ENCODE results near the gene HECTD4.
A peak's percentile ranks its signal among the peaks of the same experiment; 100 is the strongest.

HECTD4 gene

GRCh38 chr12:112322441-112322840, 59.8 kb downstream of the HECTD4 start:
- no peak for DNase-seq (ENCODE audit: low read depth in 2 of 2)

- no peak for DNase-seq (ENCODE audit: low read depth in 2 of 2)
Measured at GRCh38 chr12:112321245-112321644, 61.0 kb downstream of the HECTD4 start.

GRCh38 chr12:112319395-112319794, 62.8 kb downstream of the HECTD4 start:
- no peak for DNase-seq (ENCODE audit: low read depth in 2 of 2)

- DNase-seq (ENCODE audit: low read depth in 2 of 2): no peak
Measured at GRCh38 chr12:112317481-112317880, 64.8 kb downstream of the HECTD4 start.

- DNase-seq (ENCODE audit: low read depth in 2 of 2): no peak
Measured at GRCh38 chr12:112314981-112315380, 67.2 kb downstream of the HECTD4 start.

- no peak for DNase-seq (ENCODE audit: low read depth in 2 of 2)
Measured at GRCh38 chr12:112309797-112310196, 72.4 kb downstream of the HECTD4 start.

GRCh38 chr12:112308652-112309051, 73.6 kb downstream of the HECTD4 start:
- DNase-seq (ENCODE audit: low read depth in 2 of 2): no peak

GRCh38 chr12:112308161-112308560, 74.1 kb downstream of the HECTD4 start:
- no peak for DNase-seq (ENCODE audit: low read depth in 2 of 2)

GRCh38 chr12:112307317-112308011, 74.8 kb downstream of the HECTD4 start:
- no peak for DNase-seq (ENCODE audit: low read depth in 2 of 2)

GRCh38 chr12:112305951-112306350, 76.3 kb downstream of the HECTD4 start:
- DNase-seq (ENCODE audit: low read depth in 2 of 2): no peak

GRCh38 chr12:112304436-112304835, 77.8 kb downstream of the HECTD4 start:
- no peak for DNase-seq (ENCODE audit: low read depth in 2 of 2)

GRCh38 chr12:112303799-112304198, 78.4 kb downstream of the HECTD4 start:
- DNase-seq (ENCODE audit: low read depth in 2 of 2): no peak

GRCh38 chr12:112303004-112303403, 79.2 kb downstream of the HECTD4 start:
- peak; percentile 6 to 46 for DNase-seq (ENCODE audit: low read depth in 2 of 2)

- DNase-seq (ENCODE audit: low read depth in 2 of 2): no peak
Measured at GRCh38 chr12:112299704-112300103, 82.5 kb downstream of the HECTD4 start.

GRCh38 chr12:112297188-112297587, 85.0 kb downstream of the HECTD4 start:
- DNase-seq (ENCODE audit: low read depth in 2 of 2): no peak

GRCh38 chr12:112296183-112296582, 86.0 kb downstream of the HECTD4 start:
- no peak for DNase-seq (ENCODE audit: low read depth in 2 of 2)

- no peak for DNase-seq (ENCODE audit: low read depth in 2 of 2)
Measured at GRCh38 chr12:112294793-112295192, 87.4 kb downstream of the HECTD4 start.

GRCh38 chr12:112288638-112289037, 93.6 kb downstream of the HECTD4 start:
- DNase-seq (ENCODE audit: low read depth in 2 of 2): no peak

GRCh38 chr12:112285600-112286401, 96.4 kb downstream of the HECTD4 start:
- DNase-seq (ENCODE audit: low read depth in 2 of 2): no peak

GRCh38 chr12:112283546-112283945, 98.7 kb downstream of the HECTD4 start:
- DNase-seq (ENCODE audit: low read depth in 2 of 2): no peak

GRCh38 chr12:112282920-112283319, 99.3 kb downstream of the HECTD4 start:
- no peak for DNase-seq (ENCODE audit: low read depth in 2 of 2)

GRCh38 chr12:112275836-112276235, 106.4 kb downstream of the HECTD4 start:
- no peak for DNase-seq (ENCODE audit: low read depth in 2 of 2)

- DNase-seq (ENCODE audit: low read depth in 2 of 2): no peak
Measured at GRCh38 chr12:112275207-112275606, 107.0 kb downstream of the HECTD4 start.

All from stimulated activated CD8-positive, alpha-beta memory T cell treated with anti-CD3 and anti-CD28 coated beads, Interleukin-15, amount 100 ng/mL, for 4 hours (primary cell).